Breast epithelium (tissue), 3 donors: ENCODE data around the gene ZNF473.

Experiments used
- POLR2A ChIP-seq: fragments of 450-650 bp; IDR thresholded peaks from one replicate; pipeline ENCODE4 v1.6.1; 2016; ENCODE audit warnings: antibody characterized with exemption, mild to moderate bottlenecking, moderate library complexity
- POLR2AphosphoS5 ChIP-seq, 3 donors: sonication (generic); formaldehyde crosslinking; IDR thresholded peaks; one replicate each; pipeline ENCODE4 v1.6.1; 2017; ENCODE audit warnings: antibody characterized with exemption in 3 of 3
- TF ChIP-seq, protein P1 (sequence below), 3 donors: fragments of 450-650 bp; IDR thresholded peaks; one replicate each; pipeline ENCODE4 v1.5.1; 2016 to 2017; ENCODE audit warnings: antibody characterized with exemption in 3 of 3, mild to moderate bottlenecking in 3 of 3, moderate library complexity in 3 of 3

DNA sequence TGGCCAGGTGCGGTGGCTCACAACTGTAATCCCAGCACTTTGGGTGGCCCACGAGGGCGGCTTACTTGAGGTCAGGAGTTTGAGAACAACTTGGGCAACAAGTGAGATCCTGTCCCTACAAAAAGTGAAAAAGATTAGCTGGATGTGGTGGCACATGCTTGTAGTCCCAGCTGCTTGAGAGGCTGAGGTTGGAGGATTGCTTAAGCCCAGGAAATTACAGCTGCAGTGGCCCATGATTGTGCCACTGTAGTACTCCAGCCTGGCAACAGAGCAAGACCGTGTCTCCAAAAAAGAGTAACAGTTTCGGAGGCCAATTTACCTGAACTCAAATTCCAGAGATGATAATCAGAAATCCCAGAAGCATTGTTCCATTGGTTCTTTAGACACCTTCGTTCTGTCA is 4.4 kb downstream of the ZNF473 start:
- TF ChIP-seq POLR2A (no peak), POLR2AphosphoS5 (IDR thresholded peaks at IDR 0.05) (no peak)
- TF ChIP-seq, protein P1, sequence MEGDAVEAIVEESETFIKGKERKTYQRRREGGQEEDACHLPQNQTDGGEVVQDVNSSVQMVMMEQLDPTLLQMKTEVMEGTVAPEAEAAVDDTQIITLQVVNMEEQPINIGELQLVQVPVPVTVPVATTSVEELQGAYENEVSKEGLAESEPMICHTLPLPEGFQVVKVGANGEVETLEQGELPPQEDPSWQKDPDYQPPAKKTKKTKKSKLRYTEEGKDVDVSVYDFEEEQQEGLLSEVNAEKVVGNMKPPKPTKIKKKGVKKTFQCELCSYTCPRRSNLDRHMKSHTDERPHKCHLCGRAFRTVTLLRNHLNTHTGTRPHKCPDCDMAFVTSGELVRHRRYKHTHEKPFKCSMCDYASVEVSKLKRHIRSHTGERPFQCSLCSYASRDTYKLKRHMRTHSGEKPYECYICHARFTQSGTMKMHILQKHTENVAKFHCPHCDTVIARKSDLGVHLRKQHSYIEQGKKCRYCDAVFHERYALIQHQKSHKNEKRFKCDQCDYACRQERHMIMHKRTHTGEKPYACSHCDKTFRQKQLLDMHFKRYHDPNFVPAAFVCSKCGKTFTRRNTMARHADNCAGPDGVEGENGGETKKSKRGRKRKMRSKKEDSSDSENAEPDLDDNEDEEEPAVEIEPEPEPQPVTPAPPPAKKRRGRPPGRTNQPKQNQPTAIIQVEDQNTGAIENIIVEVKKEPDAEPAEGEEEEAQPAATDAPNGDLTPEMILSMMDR (IDR thresholded peaks at IDR 0.05): no peak
